ENCODE data around the gene KRTAP19-1. TPM values are rescaled to one million over a fixed set of nuclear protein-coding genes. Genes with fewer than 3 reads are reported as not detected.

Gene KRTAP19-1
- total RNA-seq, 1 experiment from 2014 or later: not detected

DNA sequence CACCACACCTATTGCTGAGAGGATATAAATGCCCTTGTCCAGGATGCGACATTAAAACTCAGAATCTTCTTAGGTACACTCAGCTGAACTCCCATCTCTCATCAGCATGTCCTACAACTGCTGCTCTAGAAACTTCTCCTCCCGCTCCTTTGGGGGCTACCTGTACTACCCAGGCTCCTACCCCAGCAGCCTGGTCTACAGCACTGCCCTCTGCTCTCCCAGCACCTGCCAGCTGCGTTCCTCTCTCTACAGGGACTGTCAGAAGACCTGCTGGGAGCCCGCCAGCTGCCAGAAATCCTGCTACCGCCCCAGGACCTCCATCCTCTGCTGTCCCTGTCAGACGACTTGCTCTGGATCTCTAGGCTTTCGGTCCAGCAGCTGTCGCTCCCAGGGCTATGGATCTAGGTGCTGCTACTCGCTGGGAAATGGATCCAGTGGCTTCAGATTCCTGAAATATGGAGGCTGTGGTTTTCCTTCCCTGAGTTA is 50.0 kb downstream of the KRTAP19-1 start, which contains the start of gene KRTAP13-4:
Gene KRTAP13-4 (plus strand): TSS at position 51 of the 486 bp plus-strand sequence. CDS start 56 bp downstream, at position 107.
- H3K4me1 ChIP-seq: no peaks in the 10 kb centered on the region
- no peaks in the 10 kb centered on the region for H3K9me3 ChIP-seq
- CTCF ChIA-PET: no interaction called here
- Mint-ChIP-seq H3K4me1 (ENCODE audit: low read depth, unreplicated experiment) (no peaks in the 10 kb centered on the region), H3K27me3 (ENCODE audit: insufficient read depth, unreplicated experiment) (peaks cover 17% of the 10 kb centered on the region), H3K27ac (ENCODE audit: unreplicated experiment) (no peak within 1 kb of the TSS), H3K4me3 (ENCODE audit: unreplicated experiment) (no peak within 1 kb of the TSS), H3K9me3 (ENCODE audit: unreplicated experiment) (no peaks in the 10 kb centered on the region), H3K36me3 (ENCODE audit: insufficient read depth, unreplicated experiment) (no peaks in the 10 kb centered on the region)
- no peaks in the 10 kb centered on the region for H3K27me3 ChIP-seq (replicated peaks; ENCODE audit: control insufficient read depth, insufficient read depth, low read length)
- no peak for DNase-seq
- intact Hi-C loops (cut with micrococcal nuclease; ENCODE audit: unreplicated experiment): no loop called here
- BruUV-seq (replicated peaks): no TSS peak
- no peaks in the 10 kb centered on the region for H3K36me3 ChIP-seq (ENCODE audit: control insufficient read depth, insufficient read depth, low read length)
- POLR2A ChIA-PET: no interaction called here
- no peak within 1 kb of the TSS for H3K4me3 ChIP-seq (ENCODE audit: low read depth, low read length)
- TF ChIP-seq, protein P1, sequence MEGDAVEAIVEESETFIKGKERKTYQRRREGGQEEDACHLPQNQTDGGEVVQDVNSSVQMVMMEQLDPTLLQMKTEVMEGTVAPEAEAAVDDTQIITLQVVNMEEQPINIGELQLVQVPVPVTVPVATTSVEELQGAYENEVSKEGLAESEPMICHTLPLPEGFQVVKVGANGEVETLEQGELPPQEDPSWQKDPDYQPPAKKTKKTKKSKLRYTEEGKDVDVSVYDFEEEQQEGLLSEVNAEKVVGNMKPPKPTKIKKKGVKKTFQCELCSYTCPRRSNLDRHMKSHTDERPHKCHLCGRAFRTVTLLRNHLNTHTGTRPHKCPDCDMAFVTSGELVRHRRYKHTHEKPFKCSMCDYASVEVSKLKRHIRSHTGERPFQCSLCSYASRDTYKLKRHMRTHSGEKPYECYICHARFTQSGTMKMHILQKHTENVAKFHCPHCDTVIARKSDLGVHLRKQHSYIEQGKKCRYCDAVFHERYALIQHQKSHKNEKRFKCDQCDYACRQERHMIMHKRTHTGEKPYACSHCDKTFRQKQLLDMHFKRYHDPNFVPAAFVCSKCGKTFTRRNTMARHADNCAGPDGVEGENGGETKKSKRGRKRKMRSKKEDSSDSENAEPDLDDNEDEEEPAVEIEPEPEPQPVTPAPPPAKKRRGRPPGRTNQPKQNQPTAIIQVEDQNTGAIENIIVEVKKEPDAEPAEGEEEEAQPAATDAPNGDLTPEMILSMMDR (IDR thresholded peaks at IDR 0.05; ENCODE audit: insufficient read depth in 1 of 2, low read depth in 1 of 2, low read length in 1 of 2, severe bottlenecking in 1 of 2, unreplicated experiment in 1 of 2): no peak

Other genes with a start within 250 kb of the KRTAP19-1 start
- gene KRTAP24-1, start 197.4 kb downstream of the KRTAP19-1 start, total RNA-seq (2022): not detected in 2 replicates
- not detected in 2 replicates for gene KRTAP25-1, start 190.9 kb downstream of the KRTAP19-1 start, total RNA-seq (2022)
- gene KRTAP26-1, start 160.1 kb downstream of the KRTAP19-1 start, total RNA-seq (2022): not detected in 2 replicates
- not detected in 2 replicates for gene KRTAP27-1, start 142.7 kb downstream of the KRTAP19-1 start, total RNA-seq (2022)
- not detected in 2 replicates for gene KRTAP23-1, start 131.8 kb downstream of the KRTAP19-1 start, total RNA-seq (2022)
- not detected in 2 replicates for gene KRTAP13-2, start 108.1 kb downstream of the KRTAP19-1 start, total RNA-seq (2022)
- not detected in 2 replicates for gene KRTAP13-1, start 84.3 kb downstream of the KRTAP19-1 start, total RNA-seq (2022)
- not detected in 2 replicates for gene KRTAP13-3, start 54.4 kb downstream of the KRTAP19-1 start, total RNA-seq (2022)
- gene KRTAP13-4, start 50.1 kb downstream of the KRTAP19-1 start, total RNA-seq (2022): not detected in 2 replicates
- gene KRTAP15-1, start 40.1 kb downstream of the KRTAP19-1 start, total RNA-seq (2022): not detected in 2 replicates
- gene KRTAP19-2, start 7.1 kb upstream of the KRTAP19-1 start, total RNA-seq (2022): not detected in 2 replicates
- gene KRTAP19-3, start 11.6 kb upstream of the KRTAP19-1 start, total RNA-seq (2022): not detected in 2 replicates
- not detected in 2 replicates for gene KRTAP19-4, start 16.8 kb upstream of the KRTAP19-1 start, total RNA-seq (2022)
- not detected in 2 replicates for gene KRTAP19-5, start 21.8 kb upstream of the KRTAP19-1 start, total RNA-seq (2022)
- not detected in 2 replicates for gene KRTAP19-6, start 61.5 kb upstream of the KRTAP19-1 start, total RNA-seq (2022)
- not detected in 2 replicates for gene KRTAP19-7, start 80.9 kb upstream of the KRTAP19-1 start, total RNA-seq (2022)
- gene KRTAP22-2, start 110.0 kb upstream of the KRTAP19-1 start, total RNA-seq (2022): not detected in 2 replicates
- gene KRTAP6-3, start 112.1 kb upstream of the KRTAP19-1 start, total RNA-seq (2022): not detected in 2 replicates
- gene KRTAP6-2, start 118.5 kb upstream of the KRTAP19-1 start, total RNA-seq (2022): not detected in 2 replicates
- gene KRTAP22-1, start 120.7 kb upstream of the KRTAP19-1 start, total RNA-seq (2022): not detected in 2 replicates
- gene KRTAP6-1, start 133.6 kb upstream of the KRTAP19-1 start, total RNA-seq (2022): not detected in 2 replicates
- gene KRTAP20-1, start 136.1 kb upstream of the KRTAP19-1 start, total RNA-seq (2022): not detected in 2 replicates
- not detected in 2 replicates for gene KRTAP20-4, start 140.3 kb upstream of the KRTAP19-1 start, total RNA-seq (2022)
- not detected in 2 replicates for gene KRTAP20-2, start 154.8 kb upstream of the KRTAP19-1 start, total RNA-seq (2022)
- not detected in 2 replicates for gene KRTAP20-3, start 162.5 kb upstream of the KRTAP19-1 start, total RNA-seq (2022)
- gene KRTAP21-3, start 238.4 kb upstream of the KRTAP19-1 start, total RNA-seq (2022): not detected in 2 replicates